Liver (tissue), 9 donors: ENCODE measurements around the gene INO80C. TPM values are rescaled to one million over a fixed set of nuclear protein-coding genes. Genes with fewer than 3 reads are reported as not detected.

Experiments
- DNase-seq: peaks from one replicate; pipeline ENCODE4 v3.0.0-alpha.2; 2017; ENCODE audit warnings: low spot score
- H3K27ac ChIP-seq, 2 donors: one replicate each; pipeline ENCODE4 v1.7.0; 2013; ENCODE audit warnings: inconsistent platforms in 2 of 2, low read length in 2 of 2, control low read depth in 1 of 2, low read depth in 1 of 2, mild to moderate bottlenecking in 1 of 2
- H3K27me3 ChIP-seq, 4 donors: one replicate each; pipeline versions ENCODE4 v1.6.1 to v1.7.0; 2013; ENCODE audit warnings: low read length in 3 of 4, inconsistent platforms in 1 of 4, mild to moderate bottlenecking in 1 of 4, moderate library complexity in 1 of 4; ENCODE audit not compliant: control insufficient read depth in 4 of 4, insufficient read depth in 4 of 4
- H3K36me3 ChIP-seq, 4 donors: one replicate each; pipeline versions ENCODE4 v1.6.1 to v1.7.0; 2013; ENCODE audit warnings: low read length in 3 of 4, mild to moderate bottlenecking in 3 of 4, low read depth in 1 of 4, moderate library complexity in 1 of 4; ENCODE audit not compliant: control insufficient read depth in 4 of 4, insufficient read depth in 3 of 4
- H3K4me1 ChIP-seq, 4 donors: one replicate each; pipeline versions ENCODE4 v1.6.1 to v1.7.0; 2013; ENCODE audit warnings: low read length in 3 of 4, mild to moderate bottlenecking in 3 of 4, moderate library complexity in 1 of 4; ENCODE audit not compliant: control insufficient read depth in 4 of 4, insufficient read depth in 4 of 4
- H3K4me3 ChIP-seq, 3 donors: one replicate each; pipeline versions ENCODE4 v1.6.1 to v1.7.0; 2013; ENCODE audit warnings: low read length in 3 of 3, control low read depth in 1 of 3, low read depth in 1 of 3, mild to moderate bottlenecking in 1 of 3
- H3K9ac ChIP-seq, 2 donors: one replicate each; pipeline ENCODE4 v1.7.0; 2013; ENCODE audit warnings: low read length in 2 of 2, mild to moderate bottlenecking in 2 of 2, moderate library complexity in 2 of 2, control low read depth in 1 of 2, low read depth in 1 of 2
- H3K9me3 ChIP-seq, 4 donors: one replicate each; pipeline versions ENCODE4 v1.6.1 to v1.7.0; 2013; ENCODE audit warnings: low read length in 3 of 4; ENCODE audit not compliant: control insufficient read depth in 4 of 4
- CTCF ChIP-seq: fragments of 150-350 bp; IDR thresholded peaks from 2 replicates; pipeline ENCODE4 v1.5.1; 2017; ENCODE audit warnings: improper control_type of control experiment, low read depth, low read length; ENCODE audit not compliant: missing input control
- EGR1 ChIP-seq, 2 donors: IDR thresholded peaks; 2 replicates each; pipeline ENCODE4 v1.6.1; 2016 to 2018; ENCODE audit warnings: antibody characterized with exemption in 2 of 2, low read depth in 2 of 2
- FOXA1 ChIP-seq: IDR thresholded peaks from 2 replicates; pipeline ENCODE4 v1.6.1; 2016; ENCODE audit warnings: antibody characterized with exemption
- FOXA2 ChIP-seq: IDR thresholded peaks from 2 replicates; pipeline ENCODE4 v1.6.1; 2016; ENCODE audit warnings: antibody characterized with exemption
- GABPA ChIP-seq, 2 donors: IDR thresholded peaks in 1 of 2; conservative IDR thresholded peaks in 1 of 2; 2 replicates each; pipeline ENCODE4 v1.6.1; 2016; ENCODE audit warnings: antibody characterized with exemption in 2 of 2, mild to moderate bottlenecking in 1 of 2, moderate library complexity in 1 of 2
- HNF4A ChIP-seq, 2 donors: conservative IDR thresholded peaks; 2 replicates each; pipeline ENCODE4 v1.6.1; 2016; ENCODE audit warnings: antibody characterized with exemption in 2 of 2, mild to moderate bottlenecking in 2 of 2
- HNF4G ChIP-seq: IDR thresholded peaks from 2 replicates; pipeline ENCODE4 v1.6.1; 2016; ENCODE audit warnings: antibody characterized with exemption
- JUND ChIP-seq, 2 donors: IDR thresholded peaks; 2 replicates each; pipeline ENCODE4 v1.6.1; 2016; ENCODE audit warnings: antibody characterized with exemption in 2 of 2
- MAX ChIP-seq: IDR thresholded peaks from 2 replicates; pipeline ENCODE4 v1.6.1; 2016; ENCODE audit warnings: antibody characterized with exemption
- NR2F2 ChIP-seq: IDR thresholded peaks from 2 replicates; pipeline ENCODE4 v1.6.1; 2016; ENCODE audit warnings: antibody characterized with exemption
- RAD21 ChIP-seq, 2 donors: IDR thresholded peaks; 2 replicates each; pipeline ENCODE4 v1.6.1; 2016; ENCODE audit warnings: antibody characterized with exemption in 2 of 2, mild to moderate bottlenecking in 2 of 2
- REST ChIP-seq: IDR thresholded peaks from 2 replicates; pipeline ENCODE4 v1.6.1; 2016; ENCODE audit warnings: antibody characterized with exemption, mild to moderate bottlenecking
- RXRA ChIP-seq, 2 donors: IDR thresholded peaks; 2 replicates each; pipeline ENCODE4 v1.6.1; 2017 to 2018; ENCODE audit warnings: antibody characterized with exemption in 2 of 2, mild to moderate bottlenecking in 1 of 2
- SP1 ChIP-seq: IDR thresholded peaks from 2 replicates; pipeline ENCODE4 v1.6.1; 2018; ENCODE audit warnings: antibody characterized with exemption, mild to moderate bottlenecking
- TAF1 ChIP-seq: conservative IDR thresholded peaks from 2 replicates; pipeline ENCODE4 v1.6.1; 2016; ENCODE audit warnings: antibody characterized with exemption, mild to moderate bottlenecking
- YY1 ChIP-seq: IDR thresholded peaks from 2 replicates; pipeline ENCODE4 v1.6.1; 2016; ENCODE audit warnings: antibody characterized with exemption, mild to moderate bottlenecking
- WGBS: extraction: QIAGEN DNeasy Blood & Tissue Kit; methylation state at CpG from one replicate; pipeline ENCODE4 v1.1.7; 2013; 5-methylcytosine and 5-hydroxymethylcytosine counted together
- polyA plus RNA-seq, 2 donors: library from polyadenylated mRNA; stranded (reverse) in 1 of 2; unstranded in 1 of 2; fragments of 200-250 nt in 1 of 2; fragments of >200 nt in 1 of 2; fragmentation: Nextera tagmentation in 1 of 2; extraction: Ambion mirVana in 1 of 2; gene quantifications; one replicate each; pipeline versions ENCODE4 v1.2.1 to v1.2.3, GENCODE V29; 2013 to 2015
- total RNA-seq, 2 donors: library from RNA; depleted of rRNA; stranded (reverse); fragments of >200 nt; gene quantifications; one replicate each; pipeline ENCODE4 v1.2.3, GENCODE V29; 2014
- TF ChIP-seq, protein P1 (sequence below): IDR thresholded peaks from 2 replicates; pipeline ENCODE4 v1.6.1; 2016; ENCODE audit warnings: antibody characterized with exemption
- TF ChIP-seq, protein P2 (sequence below): IDR thresholded peaks from 2 replicates; pipeline ENCODE4 v1.6.1; 2016; ENCODE audit warnings: antibody characterized with exemption
- donor health status: healthy.
- donor health status: healthy.
- donor health status: healthy.
- donor health status: healthy.
- donor health status: healthy.

INO80C gene
- total and polyA plus RNA-seq, 4 donors: 4.6 to 13.4 (median 10.5) TPM

DNA sequence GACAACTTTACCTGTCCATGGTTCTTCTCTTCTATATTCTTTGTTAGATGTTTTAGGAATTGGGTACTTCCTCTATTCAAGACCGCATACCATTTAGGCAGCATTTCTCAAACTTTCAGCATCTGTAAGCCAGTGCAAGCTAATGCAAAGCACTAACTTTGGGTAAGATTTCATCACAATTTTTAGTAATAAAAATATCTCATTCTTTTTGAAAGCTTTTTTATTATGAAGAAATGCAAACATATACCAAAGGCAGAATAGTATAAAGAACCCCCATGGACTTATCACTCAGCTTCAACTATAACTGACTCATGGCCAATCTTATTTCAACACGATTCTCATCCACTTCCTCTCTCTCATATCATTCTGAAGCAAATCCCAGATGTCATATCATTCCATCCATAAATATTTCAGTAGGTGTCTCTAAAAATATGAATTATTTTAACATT is 32.9 kb downstream of the INO80C start (continued):
- TF ChIP-seq, protein P1, sequence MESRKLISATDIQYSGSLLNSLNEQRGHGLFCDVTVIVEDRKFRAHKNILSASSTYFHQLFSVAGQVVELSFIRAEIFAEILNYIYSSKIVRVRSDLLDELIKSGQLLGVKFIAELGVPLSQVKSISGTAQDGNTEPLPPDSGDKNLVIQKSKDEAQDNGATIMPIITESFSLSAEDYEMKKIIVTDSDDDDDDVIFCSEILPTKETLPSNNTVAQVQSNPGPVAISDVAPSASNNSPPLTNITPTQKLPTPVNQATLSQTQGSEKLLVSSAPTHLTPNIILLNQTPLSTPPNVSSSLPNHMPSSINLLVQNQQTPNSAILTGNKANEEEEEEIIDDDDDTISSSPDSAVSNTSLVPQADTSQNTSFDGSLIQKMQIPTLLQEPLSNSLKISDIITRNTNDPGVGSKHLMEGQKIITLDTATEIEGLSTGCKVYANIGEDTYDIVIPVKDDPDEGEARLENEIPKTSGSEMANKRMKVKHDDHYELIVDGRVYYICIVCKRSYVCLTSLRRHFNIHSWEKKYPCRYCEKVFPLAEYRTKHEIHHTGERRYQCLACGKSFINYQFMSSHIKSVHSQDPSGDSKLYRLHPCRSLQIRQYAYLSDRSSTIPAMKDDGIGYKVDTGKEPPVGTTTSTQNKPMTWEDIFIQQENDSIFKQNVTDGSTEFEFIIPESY: no peak
- no peak for TF ChIP-seq MAX
- no peak for TF ChIP-seq EGR1 (IDR thresholded peaks at IDR 0.05; ENCODE audit: low read depth in 2 of 2)
- no peak for TF ChIP-seq JUND (IDR thresholded peaks at IDR 0.05)

DNA sequence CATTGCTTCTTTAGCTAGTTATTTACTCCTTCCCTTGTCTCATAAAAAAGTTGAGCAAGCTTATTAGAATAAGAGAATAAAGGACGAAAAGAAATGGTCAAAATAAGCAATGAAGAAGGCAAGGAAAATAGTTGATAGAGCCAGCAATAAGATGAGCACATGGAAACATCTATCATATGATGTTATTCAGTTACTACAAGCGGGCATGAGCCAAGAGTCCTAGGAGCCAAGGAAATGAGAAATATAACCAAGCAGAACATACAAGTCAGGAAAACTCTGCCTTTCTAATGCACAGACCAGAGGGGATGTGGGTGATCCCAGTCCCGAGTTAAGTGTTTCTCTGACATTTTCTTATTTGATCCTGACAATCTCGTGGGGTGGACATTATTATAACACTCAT is 33.9 kb downstream of the INO80C start:
- TF ChIP-seq JUND (IDR thresholded peaks at IDR 0.05) (no peak), CTCF (no peak), TAF1 (no peak), YY1 (no peak), HNF4G (no peak), SP1 (no peak), FOXA1 (no peak), RAD21 (IDR thresholded peaks at IDR 0.05) (no peak), NR2F2 (no peak), REST (no peak), RXRA (IDR thresholded peaks at IDR 0.05) (no peak), HNF4A (conservative IDR thresholded peaks at IDR 0.05) (no peak), MAX (no peak), GABPA (IDR thresholded peaks at IDR 0.05 in 1 of 2, conservative IDR thresholded peaks at IDR 0.05 in 1 of 2) (no peak), FOXA2 (no peak), EGR1 (IDR thresholded peaks at IDR 0.05; ENCODE audit: low read depth in 2 of 2) (no peak)
- TF ChIP-seq, protein P2, sequence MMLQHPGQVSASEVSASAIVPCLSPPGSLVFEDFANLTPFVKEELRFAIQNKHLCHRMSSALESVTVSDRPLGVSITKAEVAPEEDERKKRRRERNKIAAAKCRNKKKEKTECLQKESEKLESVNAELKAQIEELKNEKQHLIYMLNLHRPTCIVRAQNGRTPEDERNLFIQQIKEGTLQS: no peak
- TF ChIP-seq, protein P1: no peak
- peaks cover 0 to 18% (median 3%) of the 10 kb centered on the region in 4 donors for H3K4me1 ChIP-seq

More for the DNA sequence above, 33.9 kb downstream of the INO80C start:
- WGBS: 89% methylated on average over 4 of the region's 4 CpGs
- Histone ChIP-seq H3K27me3 (no peaks in the 10 kb centered on the region), H3K36me3 (no peaks in the 10 kb centered on the region), H3K4me3 (no peak overlapping the region), H3K9ac (no peak overlapping the region), H3K27ac (no peak overlapping the region), H3K9me3 (no peaks in the 10 kb centered on the region)
- no peak for DNase-seq
